Spleen (tissue), 11 donors: ENCODE data around the gene CST3. TPM values are rescaled to one million over a fixed set of nuclear protein-coding genes. Genes with fewer than 3 reads are reported as not detected.
A peak's percentile ranks its signal among the peaks of the same experiment; 100 is the strongest.

Experiments
- DNase-seq: peaks from one replicate; pipeline ENCODE4 v3.0.0-alpha.2; 2020
- H3K27ac ChIP-seq, 8 donors: fragments of 200-600 bp; sonication (generic) in 7 of 8; 1 replicate in 4 of 8; 2 replicates in 4 of 8; pipeline versions ENCODE4 v1.5.0 to v1.8.0; 2016 to 2021; ENCODE audit warnings: inconsistent platforms in 4 of 8, mild to moderate bottlenecking in 4 of 8, moderate library complexity in 1 of 8
- H3K27me3 ChIP-seq, 7 donors: fragments of 200-600 bp; sonication (generic) in 6 of 7; replicated peaks in 1 of 7; 1 replicate in 4 of 7; 2 replicates in 3 of 7; pipeline versions ENCODE4 v1.5.0 to v1.8.0; 2016 to 2021; ENCODE audit warnings: inconsistent platforms in 3 of 7, mild to moderate bottlenecking in 1 of 7
- H3K36me3 ChIP-seq, 6 donors: fragments of 200-600 bp; sonication (generic) in 5 of 6; 1 replicate in 4 of 6; 2 replicates in 2 of 6; pipeline versions ENCODE4 v1.5.0 to v1.8.0; 2016 to 2021; ENCODE audit warnings: inconsistent platforms in 2 of 6
- H3K4me1 ChIP-seq, 6 donors: fragments of 200-600 bp; sonication (generic) in 5 of 6; 1 replicate in 3 of 6; 2 replicates in 3 of 6; pipeline versions ENCODE4 v1.5.0 to v1.8.0; 2016 to 2021; ENCODE audit warnings: inconsistent platforms in 3 of 6
- H3K4me3 ChIP-seq, 8 donors: fragments of 200-600 bp; sonication (generic) in 7 of 8; 1 replicate in 4 of 8; 2 replicates in 4 of 8; pipeline versions ENCODE4 v1.5.0 to v1.8.0; 2016 to 2021; ENCODE audit warnings: inconsistent platforms in 4 of 8, mild to moderate bottlenecking in 4 of 8, moderate library complexity in 2 of 8
- H3K9me3 ChIP-seq, 8 donors: fragments of 200-600 bp; sonication (generic) in 7 of 8; 1 replicate in 4 of 8; 2 replicates in 4 of 8; pipeline versions ENCODE4 v1.5.0 to v1.8.0; 2016 to 2021; ENCODE audit warnings: inconsistent platforms in 4 of 8
- POLR2A ChIP-seq, 3 donors: fragments of 450-650 bp; IDR thresholded peaks; one replicate each; pipeline ENCODE4 v1.5.1; 2017; ENCODE audit warnings: antibody characterized with exemption in 3 of 3, mild to moderate bottlenecking in 1 of 3
- POLR2AphosphoS5 ChIP-seq, 3 donors: sonication (generic); formaldehyde crosslinking; IDR thresholded peaks; one replicate each; pipeline ENCODE4 v1.5.1; 2017; ENCODE audit warnings: antibody characterized with exemption in 3 of 3
- WGBS, 5 donors: extraction: QIAGEN DNeasy Blood & Tissue Kit in 3 of 5; methylation state at CpG; one replicate each; pipeline versions ENCODE4 v1.1.5 to v1.1.7; 2013 to 2018; 5-methylcytosine and 5-hydroxymethylcytosine counted together
- intact Hi-C: fragments of 100-400 bp; cut with DNase I; formaldehyde crosslinking; loops from one replicate; pipeline ENCODE4 v1.15.0; 2023; ENCODE audit warnings: low total_unique reads
- polyA plus RNA-seq, 3 donors: library from polyadenylated mRNA; stranded (reverse); fragments of 200-250 nt; gene quantifications; one replicate each; pipeline ENCODE4 v1.2.1, GENCODE V29; 2013
- total RNA-seq, 7 donors: library from RNA; depleted of rRNA in 3 of 7; stranded (reverse); fragments of >200 nt in 3 of 7; fragmentation: NEBNext Ultra II Directional in 4 of 7; extraction: Animal tissue kit (Norgen Biotek cat#: 25700) in 4 of 7; gene quantifications; one replicate each; pipeline versions ENCODE4 v1.1.0 to v1.2.1, GENCODE V29; 2016 to 2021
- TF ChIP-seq, protein P1 (sequence below), 11 experiments: fragments of 200-600 bp in 7 of 11; fragments of 450-650 bp in 4 of 11; sonication (generic) in 4 of 11; IDR thresholded peaks in 8 of 11; conservative IDR thresholded peaks in 3 of 11; 1 replicate in 7 of 11; 2 replicates in 4 of 11; pipeline versions ENCODE4 v1.4.0 to v1.8.0; 2016 to 2021; ENCODE audit warnings: antibody characterized with exemption in 11 of 11, inconsistent platforms in 4 of 11, mild to moderate bottlenecking in 1 of 11
- donor health status: healthy with polysubstance abuse.
- donor health status: DM: no; HTN: no; CAD: no; lungs with moderate emphysema.
- donor health status: DM: no; HTN: no; CAD: no.
- donor health status: Bipolar disorder and iron deficiency.
- donor health status: healthy.
- donor health status: DM: no; HTN: no; CAD: no.
- donor health status: DM: yes; HTN: yes; CAD: no.

The CST3 gene
- total and polyA plus RNA-seq, 10 donors = 199 to 1,082 (median 595) TPM

DNA sequence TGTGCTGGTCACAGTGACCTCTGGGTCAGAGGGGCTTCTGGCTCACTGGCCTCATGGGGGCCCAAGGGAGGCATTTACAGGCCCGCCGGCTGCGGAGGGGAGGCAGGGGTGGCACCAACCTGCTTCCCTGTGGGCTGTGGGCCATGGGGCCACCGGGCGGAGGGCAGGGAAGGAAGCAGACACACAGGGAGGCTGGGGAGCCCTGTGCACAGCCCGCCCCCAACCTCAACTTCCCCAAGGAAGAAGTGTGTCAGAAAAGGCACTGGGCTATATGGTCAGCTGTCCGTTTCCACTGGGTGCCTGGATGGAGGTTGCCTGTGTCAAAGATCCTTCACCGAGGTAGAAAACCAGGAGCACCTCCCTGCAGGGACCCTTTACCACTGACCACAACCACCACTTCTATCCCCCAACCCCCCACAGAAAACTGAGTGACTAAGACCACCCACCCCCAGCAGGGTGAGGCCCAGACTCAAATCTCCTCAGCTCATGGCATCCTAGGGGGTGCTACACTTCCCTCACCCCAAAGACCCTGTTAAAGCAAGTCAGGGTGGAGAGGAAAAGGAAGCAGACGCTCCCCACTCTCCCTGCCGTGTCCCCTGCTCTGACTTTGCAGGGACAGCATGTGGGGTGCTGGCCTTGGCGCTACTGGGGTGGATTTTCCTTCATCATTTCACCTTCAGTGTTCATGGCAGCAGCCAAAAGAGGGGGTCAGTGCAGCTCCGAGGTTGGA lies 5.6 kb downstream of the CST3 start:
- peaks cover 0 to 11% (median 1%) of the 10 kb centered on the region in 7 donors for H3K27me3 ChIP-seq
- intact Hi-C loops = no loop called here
- H3K4me1 ChIP-seq = peaks cover 5 to 82% (median 34%) of the 10 kb centered on the region in 6 donors

DNA sequence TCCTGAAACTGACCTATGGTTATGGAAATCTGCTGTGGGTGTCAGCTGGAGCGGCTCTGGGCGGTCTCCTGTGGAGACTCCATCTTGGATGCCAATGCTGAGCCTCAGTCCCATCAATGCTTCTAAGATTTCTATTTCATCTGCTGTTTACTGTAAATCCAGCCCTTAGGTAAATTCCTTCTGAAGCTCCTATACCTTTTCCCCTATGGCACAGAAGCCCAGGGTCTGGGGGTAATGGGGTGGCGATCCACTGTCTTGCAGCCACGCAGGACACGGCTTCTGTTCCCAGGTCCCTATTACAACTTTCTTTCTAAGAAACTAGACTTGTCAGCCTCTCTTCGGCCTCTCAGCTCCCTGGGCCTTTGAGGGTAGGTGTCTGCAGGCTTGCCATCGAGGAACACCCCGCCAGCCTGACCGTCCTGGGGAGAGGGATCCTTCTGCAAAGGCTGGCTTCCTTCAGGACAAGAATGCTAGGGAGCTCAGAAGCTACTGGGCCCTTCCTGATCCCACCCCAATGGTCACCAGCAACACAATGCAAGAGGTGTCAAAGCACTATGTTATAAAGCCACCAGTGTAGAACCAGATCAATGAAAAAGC lies 6.4 kb downstream of the CST3 start:
- 94 to 97% (median 95%) methylated on average over 9 of the region's 9 CpGs for WGBS, 5 donors

More for the DNA sequence above, 5.6 kb downstream of the CST3 start:
- Histone ChIP-seq H3K9me3 (no peaks in the 10 kb centered on the region), H3K27ac (peak overlapping the region in 2 of 8 donors; percentile 8 to 56), H3K4me3 (no peak overlapping the region), H3K36me3 (peaks cover 0 to 45% (median 12%) of the 10 kb centered on the region in 6 donors)
- WGBS, 5 donors = 49 to 69% (median 62%) methylated on average over 11 to 12 of the region's 12 CpGs
- TF ChIP-seq POLR2AphosphoS5 (IDR thresholded peaks at IDR 0.05) = peak in 2 of 3 donors; percentile 52 to 73
- TF ChIP-seq, protein P1, sequence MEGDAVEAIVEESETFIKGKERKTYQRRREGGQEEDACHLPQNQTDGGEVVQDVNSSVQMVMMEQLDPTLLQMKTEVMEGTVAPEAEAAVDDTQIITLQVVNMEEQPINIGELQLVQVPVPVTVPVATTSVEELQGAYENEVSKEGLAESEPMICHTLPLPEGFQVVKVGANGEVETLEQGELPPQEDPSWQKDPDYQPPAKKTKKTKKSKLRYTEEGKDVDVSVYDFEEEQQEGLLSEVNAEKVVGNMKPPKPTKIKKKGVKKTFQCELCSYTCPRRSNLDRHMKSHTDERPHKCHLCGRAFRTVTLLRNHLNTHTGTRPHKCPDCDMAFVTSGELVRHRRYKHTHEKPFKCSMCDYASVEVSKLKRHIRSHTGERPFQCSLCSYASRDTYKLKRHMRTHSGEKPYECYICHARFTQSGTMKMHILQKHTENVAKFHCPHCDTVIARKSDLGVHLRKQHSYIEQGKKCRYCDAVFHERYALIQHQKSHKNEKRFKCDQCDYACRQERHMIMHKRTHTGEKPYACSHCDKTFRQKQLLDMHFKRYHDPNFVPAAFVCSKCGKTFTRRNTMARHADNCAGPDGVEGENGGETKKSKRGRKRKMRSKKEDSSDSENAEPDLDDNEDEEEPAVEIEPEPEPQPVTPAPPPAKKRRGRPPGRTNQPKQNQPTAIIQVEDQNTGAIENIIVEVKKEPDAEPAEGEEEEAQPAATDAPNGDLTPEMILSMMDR (IDR thresholded peaks at IDR 0.05 in 8 of 11, conservative IDR thresholded peaks at IDR 0.05 in 3 of 11) = no peak
- no peak for TF ChIP-seq POLR2A (IDR thresholded peaks at IDR 0.05)
- DNase-seq = no peak

DNA sequence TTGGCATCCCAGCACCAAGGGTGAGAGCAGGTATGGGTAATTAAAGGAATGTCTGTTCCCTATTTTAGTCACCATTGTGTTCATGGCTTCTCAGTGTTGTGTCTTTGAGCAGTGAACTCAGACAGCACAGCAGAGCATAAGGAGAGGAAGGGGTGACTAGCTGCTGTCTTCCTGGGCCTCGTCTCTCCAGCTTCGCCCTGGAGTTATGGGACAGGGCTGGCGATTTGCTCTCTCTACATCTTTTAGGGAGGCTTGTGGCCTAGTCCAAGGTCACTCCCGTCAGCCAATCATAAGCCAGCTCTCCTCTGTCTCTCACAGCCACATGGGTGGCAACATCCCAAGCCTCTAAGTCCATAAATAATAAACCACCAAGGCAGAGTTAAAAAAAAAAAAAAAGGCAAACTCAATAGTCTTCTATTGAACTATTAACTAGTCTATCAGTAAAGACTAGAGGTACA lies 7.3 kb downstream of the CST3 start:
- no peak for DNase-seq
- no peaks in the 10 kb centered on the region for H3K27me3 ChIP-seq
- H3K4me1 ChIP-seq = peaks cover 2 to 72% (median 18%) of the 10 kb centered on the region in 6 donors
- TF ChIP-seq POLR2A (IDR thresholded peaks at IDR 0.05) = no peak
- TF ChIP-seq, protein P1 (IDR thresholded peaks at IDR 0.05 in 8 of 11, conservative IDR thresholded peaks at IDR 0.05 in 3 of 11) = no peak
- TF ChIP-seq POLR2AphosphoS5 (IDR thresholded peaks at IDR 0.05) = no peak
- WGBS, 5 donors = 74 to 92% (median 82%) methylated on average over 4 of the region's 4 CpGs
- H3K36me3 ChIP-seq = peaks cover 0 to 44% (median 12%) of the 10 kb centered on the region in 6 donors
- intact Hi-C loops = no loop called here
- no peak overlapping the region for H3K4me3 ChIP-seq
- no peaks in the 10 kb centered on the region for H3K9me3 ChIP-seq
- H3K27ac ChIP-seq = peak overlapping the region in 6 of 8 donors; percentile 9 to 75 (median 61)

More for the DNA sequence above, 6.4 kb downstream of the CST3 start:
- peaks cover 0 to 4% (median 0%) of the 10 kb centered on the region in 7 donors for H3K27me3 ChIP-seq
- peak overlapping the region in 1 of 8 donors; percentile 56 for H3K27ac ChIP-seq
- TF ChIP-seq POLR2A (IDR thresholded peaks at IDR 0.05) (no peak), POLR2AphosphoS5 (IDR thresholded peaks at IDR 0.05) (no peak)
- TF ChIP-seq, protein P1 (IDR thresholded peaks at IDR 0.05 in 8 of 11, conservative IDR thresholded peaks at IDR 0.05 in 3 of 11) = no peak
- intact Hi-C loops = no loop called here
- no peak for DNase-seq
- no peak overlapping the region for H3K4me3 ChIP-seq
- peaks cover 5 to 77% (median 26%) of the 10 kb centered on the region in 6 donors for H3K4me1 ChIP-seq
- no peaks in the 10 kb centered on the region for H3K9me3 ChIP-seq
- peaks cover 0 to 45% (median 12%) of the 10 kb centered on the region in 6 donors for H3K36me3 ChIP-seq
